DMS79 treated with DMSO at 0.1 percent for 48 hours (cell line): ENCODE data around the gene CSF1.
"Not testable (repeated sequence)": the region's sequence is repeated elsewhere in the genome, so short reads cannot be mapped to it uniquely, and the experiment has no call there.

Experiments
- DNase-seq: peaks from one replicate; lab custom pipeline; 2025; lab: John Stamatoyannopoulos, UW

The CSF1 gene

DNA sequence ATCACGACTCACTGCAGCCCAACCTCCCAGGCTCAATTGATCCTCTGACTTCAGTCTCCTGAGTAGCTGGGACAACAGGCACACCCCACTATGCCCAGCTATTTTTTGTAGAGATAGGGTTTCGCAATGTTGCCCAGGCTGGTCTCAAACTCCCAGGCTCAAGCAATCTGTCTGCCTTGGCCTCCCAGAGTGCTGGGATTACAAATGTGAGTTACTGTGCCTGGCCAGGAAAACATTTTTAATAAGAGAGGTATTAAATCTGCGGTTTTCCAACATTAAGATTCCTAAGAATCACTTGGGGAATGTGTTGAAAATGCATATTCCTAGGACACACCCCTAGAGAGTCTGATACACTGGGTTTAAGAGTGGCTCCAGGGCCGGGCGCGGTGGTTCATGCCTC is 8.7 kb downstream of the CSF1 start:
- no peak for DNase-seq

DNA sequence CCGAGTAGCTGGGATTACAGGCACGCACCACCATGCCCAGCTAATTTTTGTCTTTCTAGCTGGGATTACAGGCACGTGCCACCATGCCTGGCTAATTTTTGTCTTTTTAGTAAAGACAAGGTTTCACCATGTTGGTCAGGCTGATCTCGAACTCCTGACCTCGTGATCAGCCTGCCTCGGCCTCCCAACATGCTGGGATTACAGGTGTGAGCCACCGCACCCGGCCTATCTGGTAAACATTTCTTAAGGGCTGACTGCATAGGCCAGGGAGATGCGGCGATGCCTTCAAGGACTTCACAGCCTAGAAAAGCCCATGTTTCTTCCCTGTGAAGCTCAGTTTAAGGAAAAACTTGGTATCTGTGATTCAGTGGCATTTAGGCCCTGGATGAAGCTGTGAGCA is 9.7 kb downstream of the CSF1 start:
- DNase-seq = not testable (repeated sequence)

DNA sequence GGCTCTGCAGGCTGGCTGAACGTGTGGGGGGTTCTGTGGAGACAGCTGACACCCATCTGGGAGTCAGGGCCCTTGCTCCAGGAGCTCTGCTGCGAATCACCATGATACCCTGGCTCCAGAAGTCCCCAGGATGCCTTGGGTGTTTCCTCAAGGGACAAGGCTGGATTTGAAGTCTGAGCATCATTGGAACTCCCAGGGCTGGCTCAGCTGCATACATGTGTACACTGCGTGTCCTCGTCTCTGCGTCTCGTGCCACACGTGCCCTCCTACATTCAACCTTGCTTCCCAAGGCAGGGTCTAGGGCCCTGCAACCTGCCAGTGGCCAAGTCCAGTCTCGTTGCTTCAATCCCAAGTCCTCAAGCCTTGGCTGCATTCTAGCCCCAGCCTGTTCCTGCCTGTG is 11.7 kb downstream of the CSF1 start:
- no peak for DNase-seq

DNA sequence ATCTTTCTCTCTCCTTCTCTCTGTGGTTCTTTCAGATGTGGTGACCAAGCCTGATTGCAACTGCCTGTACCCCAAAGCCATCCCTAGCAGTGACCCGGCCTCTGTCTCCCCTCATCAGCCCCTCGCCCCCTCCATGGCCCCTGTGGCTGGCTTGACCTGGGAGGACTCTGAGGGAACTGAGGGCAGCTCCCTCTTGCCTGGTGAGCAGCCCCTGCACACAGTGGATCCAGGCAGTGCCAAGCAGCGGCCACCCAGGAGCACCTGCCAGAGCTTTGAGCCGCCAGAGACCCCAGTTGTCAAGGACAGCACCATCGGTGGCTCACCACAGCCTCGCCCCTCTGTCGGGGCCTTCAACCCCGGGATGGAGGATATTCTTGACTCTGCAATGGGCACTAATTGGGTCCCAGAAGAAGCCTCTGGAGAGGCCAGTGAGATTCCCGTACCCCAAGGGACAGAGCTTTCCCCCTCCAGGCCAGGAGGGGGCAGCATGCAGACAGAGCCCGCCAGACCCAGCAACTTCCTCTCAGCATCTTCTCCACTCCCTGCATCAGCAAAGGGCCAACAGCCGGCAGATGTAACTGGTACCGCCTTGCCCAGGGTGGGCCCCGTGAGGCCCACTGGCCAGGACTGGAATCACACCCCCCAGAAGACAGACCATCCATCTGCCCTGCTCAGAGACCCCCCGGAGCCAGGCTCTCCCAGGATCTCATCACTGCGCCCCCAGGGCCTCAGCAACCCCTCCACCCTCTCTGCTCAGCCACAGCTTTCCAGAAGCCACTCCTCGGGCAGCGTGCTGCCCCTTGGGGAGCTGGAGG is 12.7 kb downstream of the CSF1 start:
- no peak for DNase-seq

DNA sequence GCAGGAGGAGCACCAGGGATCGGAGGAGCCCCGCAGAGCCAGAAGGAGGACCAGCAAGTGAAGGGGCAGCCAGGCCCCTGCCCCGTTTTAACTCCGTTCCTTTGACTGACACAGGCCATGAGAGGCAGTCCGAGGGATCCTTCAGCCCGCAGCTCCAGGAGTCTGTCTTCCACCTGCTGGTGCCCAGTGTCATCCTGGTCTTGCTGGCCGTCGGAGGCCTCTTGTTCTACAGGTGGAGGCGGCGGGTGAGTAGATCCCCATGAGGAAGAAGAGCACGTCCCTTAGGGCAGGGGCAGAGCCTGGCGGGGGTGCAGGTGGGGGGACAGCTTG is 13.3 kb downstream of the CSF1 start:
- no peak for DNase-seq

DNA sequence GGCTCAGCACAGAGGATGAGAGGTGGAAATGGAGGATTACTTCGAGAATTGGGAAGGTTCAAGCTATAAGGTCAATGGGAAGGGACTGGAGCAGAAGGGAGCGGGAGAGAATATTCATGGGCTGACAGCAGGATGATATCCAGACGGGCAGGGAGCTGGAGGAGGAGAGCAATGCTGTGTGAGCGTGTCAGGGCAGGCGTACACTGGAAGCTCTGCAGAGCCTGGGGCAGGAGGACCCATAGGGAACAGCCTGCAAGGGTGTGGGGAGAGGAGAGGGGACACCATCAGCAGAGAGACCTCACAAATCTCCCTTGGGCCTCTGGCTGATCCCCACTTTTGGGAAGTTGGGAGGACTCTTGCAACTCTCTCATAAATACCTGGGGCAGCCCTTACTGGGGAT is 13.7 kb downstream of the CSF1 start:
- DNase-seq = no peak

DNA sequence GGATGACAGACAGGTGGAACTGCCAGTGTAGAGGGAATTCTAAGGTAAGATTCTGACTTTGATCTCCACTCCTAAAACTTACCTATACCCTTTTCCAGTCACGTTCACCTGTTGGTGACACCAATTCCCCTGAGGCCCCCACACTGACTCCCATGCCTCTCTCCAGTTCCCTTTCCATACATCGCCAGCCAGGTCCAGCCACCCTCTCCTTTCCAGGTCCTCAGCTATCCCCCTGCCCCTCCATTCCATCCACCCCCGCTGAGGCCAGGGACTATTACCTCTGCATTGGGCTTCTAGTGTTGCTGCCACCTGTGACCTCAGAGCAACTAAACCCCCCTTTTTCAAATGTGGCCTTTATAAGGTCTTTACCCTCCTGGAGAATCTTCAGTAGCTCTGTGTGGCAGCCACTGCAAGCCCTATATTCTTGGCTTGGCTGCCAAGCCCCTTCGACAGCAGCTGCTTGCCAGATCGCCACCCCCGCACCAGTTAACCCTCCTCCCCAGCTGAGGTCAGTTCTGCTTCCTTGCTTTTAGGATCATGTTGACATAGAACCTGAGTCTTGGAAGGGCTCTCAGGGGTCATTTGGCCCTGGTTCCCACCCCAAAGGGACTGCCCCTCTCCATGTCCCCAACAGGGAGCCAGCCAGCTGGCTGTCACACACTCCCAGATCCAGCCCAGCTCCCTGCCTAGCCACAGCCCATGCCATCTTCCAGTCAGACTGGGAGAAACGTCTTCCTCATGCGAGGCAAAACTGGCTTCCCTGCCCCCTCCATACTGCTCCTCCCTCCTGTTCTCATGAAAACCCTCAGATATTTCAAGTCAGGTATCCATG is 14.7 kb downstream of the CSF1 start:
- DNase-seq = no peak

DNA sequence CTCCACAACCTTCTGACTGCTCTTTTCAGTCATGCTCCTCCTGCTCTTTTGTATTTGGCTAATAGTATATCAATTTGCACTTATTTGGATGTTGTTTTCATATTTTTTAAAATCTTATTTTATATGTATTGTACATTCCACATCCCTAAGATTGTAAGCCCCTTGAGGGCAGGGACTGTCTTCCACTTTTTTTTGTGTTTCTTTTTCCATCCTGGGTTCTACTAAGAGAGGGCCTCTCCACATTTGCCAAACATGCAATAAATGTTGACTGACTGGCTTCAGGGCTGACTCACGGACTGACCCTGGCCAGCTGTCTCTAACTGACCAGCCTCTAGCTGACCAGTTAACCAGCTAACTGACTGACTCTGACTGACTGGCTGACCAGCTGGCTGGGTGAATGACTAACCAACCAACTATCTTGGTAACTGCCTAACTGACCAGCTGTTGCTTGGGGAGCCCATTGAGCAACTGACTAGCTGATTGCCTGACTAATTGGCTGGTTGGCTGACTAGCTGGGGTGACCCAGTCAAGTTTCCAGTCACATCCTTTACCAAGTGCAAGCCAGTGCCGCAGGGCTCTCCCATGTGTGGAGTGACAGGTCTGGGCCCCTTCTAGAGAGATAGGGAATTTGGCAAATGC is 16.1 kb downstream of the CSF1 start:
- no peak for DNase-seq

DNA sequence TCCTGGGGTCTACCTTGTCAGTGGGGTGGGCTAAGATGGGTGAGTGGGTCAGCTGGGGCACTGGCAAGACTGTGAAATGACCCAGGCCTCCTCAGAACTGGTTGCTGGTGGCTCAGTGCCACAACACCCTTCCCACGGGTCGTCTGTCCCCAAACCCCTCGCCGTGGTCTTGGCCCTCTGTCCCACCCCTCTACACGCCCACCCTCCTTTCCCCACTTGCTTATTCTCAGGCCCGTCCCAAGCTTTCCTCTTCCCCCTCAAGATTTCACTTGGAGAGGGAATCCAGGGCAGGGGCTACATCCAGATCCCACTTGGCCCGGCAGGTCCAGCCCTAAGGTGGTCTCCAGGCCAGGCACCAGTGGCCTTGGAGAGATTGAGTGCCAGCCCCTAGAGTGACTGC is 16.7 kb downstream of the CSF1 start:
- DNase-seq = no peak

DNA sequence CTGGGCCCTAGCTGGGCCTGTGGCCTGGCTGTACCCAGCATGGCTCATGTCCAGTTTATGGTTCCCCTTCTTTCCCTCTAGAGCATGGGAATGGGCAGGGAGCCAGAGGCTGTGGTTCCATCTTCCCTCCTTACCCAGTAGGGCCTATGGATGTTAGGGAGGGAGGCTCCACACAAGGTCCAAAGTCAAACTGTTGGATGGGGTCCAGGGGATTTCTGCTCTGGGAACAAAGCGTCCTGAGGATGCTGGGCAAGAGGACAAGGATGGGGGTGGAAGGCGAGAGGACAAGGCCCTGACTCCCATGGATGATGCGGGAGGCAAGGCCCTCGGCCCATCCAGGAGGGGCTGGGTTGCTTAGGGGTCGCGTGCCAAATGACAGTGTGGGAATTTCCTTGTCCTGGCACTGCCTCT is 17.3 kb downstream of the CSF1 start:
- no peak for DNase-seq

DNA sequence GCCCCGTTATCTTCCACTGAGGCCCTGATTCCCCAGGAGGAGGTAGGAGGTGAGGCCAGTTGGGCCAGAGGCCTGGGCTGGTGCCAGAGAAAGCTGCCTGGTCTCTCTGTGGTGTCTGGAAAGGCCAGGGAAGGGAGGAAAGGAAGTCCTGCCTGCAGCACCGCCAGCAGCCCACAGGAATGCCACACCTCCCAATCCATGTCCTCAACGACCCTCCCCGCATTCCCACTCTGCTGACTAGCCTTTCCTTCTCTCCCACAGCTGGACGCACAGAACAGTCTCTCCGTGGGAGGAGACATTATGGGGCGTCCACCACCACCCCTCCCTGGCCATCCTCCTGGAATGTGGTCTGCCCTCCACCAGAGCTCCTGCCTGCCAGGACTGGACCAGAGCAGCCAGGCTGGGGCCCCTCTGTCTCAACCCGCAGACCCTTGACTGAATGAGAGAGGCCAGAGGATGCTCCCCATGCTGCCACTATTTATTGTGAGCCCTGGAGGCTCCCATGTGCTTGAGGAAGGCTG is 18.0 kb downstream of the CSF1 start:
- DNase-seq = no peak

DNA sequence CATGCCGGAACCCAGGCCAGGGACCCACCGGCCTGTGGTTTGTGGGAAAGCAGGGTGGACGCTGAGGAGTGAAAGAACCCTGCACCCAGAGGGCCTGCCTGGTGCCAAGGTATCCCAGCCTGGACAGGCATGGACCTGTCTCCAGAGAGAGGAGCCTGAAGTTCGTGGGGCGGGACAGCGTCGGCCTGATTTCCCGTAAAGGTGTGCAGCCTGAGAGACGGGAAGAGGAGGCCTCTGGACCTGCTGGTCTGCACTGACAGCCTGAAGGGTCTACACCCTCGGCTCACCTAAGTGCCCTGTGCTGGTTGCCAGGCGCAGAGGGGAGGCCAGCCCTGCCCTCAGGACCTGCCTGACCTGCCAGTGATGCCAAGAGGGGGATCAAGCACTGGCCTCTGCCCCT is 18.5 kb downstream of the CSF1 start:
- DNase-seq = no peak

DNA sequence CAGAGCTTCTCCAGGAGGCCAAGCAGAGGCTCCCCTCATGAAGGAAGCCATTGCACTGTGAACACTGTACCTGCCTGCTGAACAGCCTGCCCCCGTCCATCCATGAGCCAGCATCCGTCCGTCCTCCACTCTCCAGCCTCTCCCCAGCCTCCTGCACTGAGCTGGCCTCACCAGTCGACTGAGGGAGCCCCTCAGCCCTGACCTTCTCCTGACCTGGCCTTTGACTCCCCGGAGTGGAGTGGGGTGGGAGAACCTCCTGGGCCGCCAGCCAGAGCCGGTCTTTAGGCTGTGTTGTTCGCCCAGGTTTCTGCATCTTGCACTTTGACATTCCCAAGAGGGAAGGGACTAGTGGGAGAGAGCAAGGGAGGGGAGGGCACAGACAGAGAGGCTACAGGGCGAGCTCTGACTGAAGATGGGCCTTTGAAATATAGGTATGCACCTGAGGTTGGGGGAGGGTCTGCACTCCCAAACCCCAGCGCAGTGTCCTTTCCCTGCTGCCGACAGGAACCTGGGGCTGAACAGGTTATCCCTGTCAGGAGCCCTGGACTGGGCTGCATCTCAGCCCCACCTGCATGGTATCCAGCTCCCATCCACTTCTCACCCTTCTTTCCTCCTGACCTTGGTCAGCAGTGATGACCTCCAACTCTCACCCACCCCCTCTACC is 19.1 kb downstream of the CSF1 start:
- DNase-seq = no peak

DNA sequence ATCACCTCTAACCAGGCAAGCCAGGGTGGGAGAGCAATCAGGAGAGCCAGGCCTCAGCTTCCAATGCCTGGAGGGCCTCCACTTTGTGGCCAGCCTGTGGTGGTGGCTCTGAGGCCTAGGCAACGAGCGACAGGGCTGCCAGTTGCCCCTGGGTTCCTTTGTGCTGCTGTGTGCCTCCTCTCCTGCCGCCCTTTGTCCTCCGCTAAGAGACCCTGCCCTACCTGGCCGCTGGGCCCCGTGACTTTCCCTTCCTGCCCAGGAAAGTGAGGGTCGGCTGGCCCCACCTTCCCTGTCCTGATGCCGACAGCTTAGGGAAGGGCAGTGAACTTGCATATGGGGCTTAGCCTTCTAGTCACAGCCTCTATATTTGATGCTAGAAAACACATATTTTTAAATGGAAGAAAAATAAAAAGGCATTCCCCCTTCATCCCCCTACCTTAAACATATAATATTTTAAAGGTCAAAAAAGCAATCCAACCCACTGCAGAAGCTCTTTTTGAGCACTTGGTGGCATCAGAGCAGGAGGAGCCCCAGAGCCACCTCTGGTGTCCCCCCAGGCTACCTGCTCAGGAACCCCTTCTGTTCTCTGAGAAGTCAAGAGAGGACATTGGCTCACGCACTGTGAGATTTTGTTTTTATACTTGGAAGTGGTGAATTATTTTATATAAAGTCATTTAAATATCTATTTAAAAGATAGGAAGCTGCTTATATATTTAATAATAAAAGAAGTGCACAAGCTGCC is 19.8 kb downstream of the CSF1 start:
- DNase-seq = no peak

DNA sequence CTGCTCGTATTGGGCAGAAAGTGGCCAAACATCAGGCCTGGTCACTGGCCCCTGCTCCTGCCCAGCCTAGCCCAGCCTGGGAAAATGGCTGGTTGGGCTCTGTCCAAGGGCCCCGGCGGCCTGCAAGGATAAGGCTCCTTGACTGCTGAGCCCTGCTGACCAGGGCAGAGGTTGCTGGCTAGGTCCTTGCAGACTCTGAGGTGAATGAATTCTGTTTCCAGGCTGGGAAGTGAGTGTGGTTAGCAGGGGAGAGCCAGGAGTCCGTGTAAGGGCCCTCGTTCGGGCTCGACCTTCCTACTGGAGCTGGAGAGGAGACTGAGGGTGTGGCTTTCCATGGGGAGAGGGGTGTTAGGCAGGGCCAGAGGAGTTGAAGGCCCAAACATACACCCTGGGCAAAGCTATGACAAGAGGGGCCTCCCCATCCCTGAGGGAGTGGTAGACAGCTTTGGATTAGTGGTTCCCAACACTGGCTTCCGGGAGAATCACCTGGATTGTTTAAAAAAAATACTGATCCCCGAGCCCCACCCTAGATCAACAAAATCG is 20.6 kb downstream of the CSF1 start:
- no peak for DNase-seq

DNA sequence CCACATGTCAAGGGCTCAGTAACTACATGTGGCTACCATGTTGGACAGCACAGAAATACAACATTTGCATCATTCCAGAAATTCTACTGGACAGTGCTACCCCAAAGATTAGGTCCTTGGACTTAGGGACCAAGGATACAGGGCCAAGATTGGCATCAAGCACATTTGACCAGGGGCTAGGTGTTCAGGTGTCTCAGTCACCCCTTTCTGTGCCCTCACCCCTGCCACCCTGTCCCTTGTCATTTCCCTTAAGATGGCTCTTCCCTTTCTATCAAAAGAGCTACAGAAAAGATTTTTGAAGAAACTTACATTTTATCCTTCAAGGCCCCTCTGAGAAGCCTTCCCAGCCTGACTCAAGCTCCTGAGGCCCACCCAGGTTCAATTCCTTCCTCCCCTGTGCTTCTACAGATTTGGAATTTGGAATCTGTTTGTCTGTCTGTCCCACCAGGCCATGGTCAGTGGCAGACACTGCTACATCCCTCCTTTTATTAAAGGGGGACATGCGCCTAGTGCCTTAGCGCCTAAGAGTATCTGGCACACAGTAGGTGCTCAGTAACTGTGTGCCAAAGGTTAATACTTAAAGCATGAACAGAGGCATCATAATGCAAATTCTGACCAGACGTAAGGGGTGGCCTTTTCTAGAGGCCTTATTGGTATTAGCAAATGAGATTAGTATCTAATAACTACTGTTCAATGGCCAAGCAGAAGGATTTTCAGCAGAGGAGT is 21.4 kb downstream of the CSF1 start:
- DNase-seq = no peak

DNA sequence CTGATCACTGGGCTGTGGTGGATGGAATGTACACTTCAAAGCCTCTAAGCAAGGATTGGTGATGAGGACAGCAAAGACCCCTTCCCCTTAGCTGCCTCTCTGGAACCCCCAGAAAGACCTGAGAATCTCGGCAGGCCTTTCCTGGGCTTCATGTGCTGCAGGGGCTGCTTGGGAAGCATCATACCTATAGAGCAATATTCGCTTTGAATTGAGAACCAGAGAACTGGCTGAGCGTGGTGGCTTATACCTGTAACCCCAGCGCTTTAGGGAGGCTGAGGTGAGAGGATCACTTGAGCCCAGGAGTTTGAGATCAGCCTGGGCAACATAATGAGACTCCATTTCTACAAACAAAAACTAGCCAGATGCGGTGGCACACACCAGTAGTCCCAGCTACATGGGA is 22.0 kb downstream of the CSF1 start:
- DNase-seq = no peak

DNA sequence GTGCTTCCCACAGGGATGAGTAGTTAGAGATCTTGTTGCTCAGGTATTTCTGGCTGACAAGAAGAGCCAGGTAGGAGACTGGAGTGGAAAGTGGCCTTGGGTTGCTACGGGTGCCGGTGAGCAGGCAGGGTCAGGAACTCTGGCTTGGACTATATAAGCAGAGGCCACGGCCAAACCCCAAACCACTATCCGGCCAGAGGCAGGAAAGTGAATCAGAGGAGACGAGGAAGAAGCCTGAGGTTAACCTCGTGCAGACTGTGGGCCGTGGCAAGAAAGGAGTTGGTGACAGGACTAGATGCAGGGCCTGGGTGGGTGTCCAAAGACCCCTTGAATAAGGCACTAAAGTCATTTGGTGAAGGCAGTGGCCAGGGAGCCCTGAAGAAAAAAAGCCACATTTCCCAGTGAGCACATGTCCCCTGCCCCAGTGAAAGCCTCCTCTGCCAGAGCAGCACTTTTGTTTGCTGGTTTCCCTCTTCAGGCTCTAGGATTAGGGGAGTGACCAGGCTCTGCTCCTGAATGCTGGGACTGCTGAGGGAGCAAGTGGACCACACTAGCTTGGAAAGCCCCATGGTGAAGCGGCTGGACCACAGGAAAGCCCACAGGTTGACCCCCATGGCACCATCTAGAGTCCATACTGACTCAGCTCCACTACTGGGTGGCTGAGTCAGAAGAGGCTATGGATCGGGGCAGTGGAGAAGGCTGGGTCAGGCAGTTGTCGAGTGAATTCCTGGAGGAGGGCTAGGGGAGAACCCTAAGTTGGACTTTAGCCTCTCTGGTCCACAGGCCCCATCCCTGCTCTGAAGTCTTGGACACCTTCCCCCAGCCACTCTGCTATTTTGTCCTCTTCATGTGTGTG is 23.4 kb downstream of the CSF1 start:
- no peak for DNase-seq

DNA sequence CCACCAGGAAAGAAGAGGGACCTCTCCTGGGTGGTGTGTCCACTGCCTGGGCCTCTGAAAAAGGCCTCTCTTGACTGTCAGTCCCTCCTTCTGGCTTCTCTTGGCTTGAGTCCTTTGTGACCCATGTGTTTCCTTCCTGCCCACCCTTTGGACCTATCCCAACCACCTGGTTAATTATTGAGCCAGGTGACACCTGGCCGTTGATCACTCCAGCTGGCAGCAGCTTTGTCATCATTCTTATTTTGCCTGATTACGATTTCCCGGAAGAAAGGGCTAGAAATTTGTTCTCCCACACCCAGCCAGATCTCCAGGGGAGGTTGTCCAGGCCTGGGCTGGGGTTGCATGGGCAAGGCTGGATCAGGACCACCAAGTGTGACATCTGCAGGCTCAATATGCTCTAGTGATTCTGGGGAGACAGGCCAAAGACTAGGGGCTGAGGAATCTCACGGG is 24.8 kb downstream of the CSF1 start:
- no peak for DNase-seq

DNA sequence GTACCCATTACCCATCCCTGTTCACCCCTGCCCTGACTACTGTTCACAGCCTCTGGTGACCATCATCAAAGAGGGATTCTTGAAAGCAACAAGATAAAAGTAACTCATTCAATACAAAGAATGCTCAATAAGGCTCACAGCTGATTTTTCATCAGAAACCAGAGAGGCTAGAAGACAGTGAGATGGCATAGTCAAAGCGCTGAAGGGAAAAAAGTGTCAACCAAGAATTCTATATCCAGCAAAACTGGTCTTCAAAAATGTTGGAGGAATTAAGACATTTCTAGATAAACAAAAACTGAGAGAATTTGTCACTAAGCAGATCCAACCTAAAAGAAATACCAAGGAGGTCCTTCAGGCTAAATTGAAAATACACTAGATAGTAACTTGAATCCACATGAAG is 27.1 kb downstream of the CSF1 start:
- no peak for DNase-seq
